Transverse colon (tissue), 4 donors: ENCODE data around the gene SLITRK4.
A peak's percentile ranks its signal among the peaks of the same experiment; 100 is the strongest.

ENCODE experiments used
- POLR2A ChIP-seq: fragments of 450-650 bp; IDR thresholded peaks from one replicate; pipeline ENCODE4 v1.6.1; 2016; ENCODE audit warnings: antibody characterized with exemption, mild to moderate bottlenecking, moderate library complexity
- POLR2AphosphoS5 ChIP-seq, 3 donors: sonication (generic); formaldehyde crosslinking; IDR thresholded peaks; one replicate each; pipeline ENCODE4 v1.6.1; 2016; ENCODE audit warnings: antibody characterized with exemption in 3 of 3
- TF ChIP-seq, protein P1 (sequence below), 5 experiments: fragments of 200-600 bp in 3 of 5; fragments of 450-650 bp in 2 of 5; sonication (generic) in 3 of 5; IDR thresholded peaks; 1 replicate in 2 of 5; 2 replicates in 3 of 5; pipeline ENCODE4 v1.5.1; 2016 to 2017; ENCODE audit warnings: antibody characterized with exemption in 5 of 5, inconsistent platforms in 3 of 5, mild to moderate bottlenecking in 2 of 5, moderate library complexity in 1 of 5

DNA sequence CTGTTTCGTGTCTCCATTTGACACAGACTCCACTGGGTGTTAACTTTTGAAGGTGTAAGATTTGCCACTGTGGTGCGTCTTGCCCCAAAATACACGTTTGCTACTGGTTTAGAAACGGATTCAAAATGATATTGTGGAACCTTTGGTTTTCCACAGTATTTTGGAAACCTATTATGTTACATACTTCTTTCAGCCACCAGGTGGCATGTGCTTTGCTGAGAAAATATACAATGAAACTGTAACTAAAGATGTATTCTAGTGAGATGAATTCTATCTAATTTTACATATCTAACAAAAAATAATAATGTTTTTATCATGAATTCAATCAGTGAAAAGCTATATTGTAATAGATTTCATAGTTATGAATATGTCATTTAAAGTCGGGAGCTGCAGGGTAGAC is 28.4 kb upstream of the SLITRK4 start:
- TF ChIP-seq, protein P1, sequence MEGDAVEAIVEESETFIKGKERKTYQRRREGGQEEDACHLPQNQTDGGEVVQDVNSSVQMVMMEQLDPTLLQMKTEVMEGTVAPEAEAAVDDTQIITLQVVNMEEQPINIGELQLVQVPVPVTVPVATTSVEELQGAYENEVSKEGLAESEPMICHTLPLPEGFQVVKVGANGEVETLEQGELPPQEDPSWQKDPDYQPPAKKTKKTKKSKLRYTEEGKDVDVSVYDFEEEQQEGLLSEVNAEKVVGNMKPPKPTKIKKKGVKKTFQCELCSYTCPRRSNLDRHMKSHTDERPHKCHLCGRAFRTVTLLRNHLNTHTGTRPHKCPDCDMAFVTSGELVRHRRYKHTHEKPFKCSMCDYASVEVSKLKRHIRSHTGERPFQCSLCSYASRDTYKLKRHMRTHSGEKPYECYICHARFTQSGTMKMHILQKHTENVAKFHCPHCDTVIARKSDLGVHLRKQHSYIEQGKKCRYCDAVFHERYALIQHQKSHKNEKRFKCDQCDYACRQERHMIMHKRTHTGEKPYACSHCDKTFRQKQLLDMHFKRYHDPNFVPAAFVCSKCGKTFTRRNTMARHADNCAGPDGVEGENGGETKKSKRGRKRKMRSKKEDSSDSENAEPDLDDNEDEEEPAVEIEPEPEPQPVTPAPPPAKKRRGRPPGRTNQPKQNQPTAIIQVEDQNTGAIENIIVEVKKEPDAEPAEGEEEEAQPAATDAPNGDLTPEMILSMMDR (IDR thresholded peaks at IDR 0.05), result peak in 3 of 5 experiments; percentile 33 to 53 (median 37)
- TF ChIP-seq POLR2AphosphoS5 (IDR thresholded peaks at IDR 0.05) (no peak), POLR2A (no peak)
